GM19468 (cell line): Measurements from ENCODE around the gene EDC3.
A peak's percentile ranks its signal among the peaks of the same experiment; 100 is the strongest.

ENCODE experiments used
- ATAC-seq: cut with Tn5 transposase; IDR thresholded peaks from one replicate; pipeline ENCODE4 v1.9.1; 2021; ENCODE audit warnings: mild to moderate bottlenecking, moderate library complexity, moderate number of reproducible peaks; ENCODE audit not compliant: unreplicated experiment; ENCODE audit errors: extremely low read depth

EDC3 gene

GRCh38 chr15:74627766-74628165 is 68.1 kb downstream of the EDC3 start:
- no peak for ATAC-seq

GRCh38 chr15:74626752-74627692 is 68.8 kb downstream of the EDC3 start:
- ATAC-seq, result peak; percentile 81

GRCh38 chr15:74626336-74626735 is 69.5 kb downstream of the EDC3 start:
- no peak for ATAC-seq

GRCh38 chr15:74625693-74626092 is 70.1 kb downstream of the EDC3 start:
- ATAC-seq, result no peak

DNA sequence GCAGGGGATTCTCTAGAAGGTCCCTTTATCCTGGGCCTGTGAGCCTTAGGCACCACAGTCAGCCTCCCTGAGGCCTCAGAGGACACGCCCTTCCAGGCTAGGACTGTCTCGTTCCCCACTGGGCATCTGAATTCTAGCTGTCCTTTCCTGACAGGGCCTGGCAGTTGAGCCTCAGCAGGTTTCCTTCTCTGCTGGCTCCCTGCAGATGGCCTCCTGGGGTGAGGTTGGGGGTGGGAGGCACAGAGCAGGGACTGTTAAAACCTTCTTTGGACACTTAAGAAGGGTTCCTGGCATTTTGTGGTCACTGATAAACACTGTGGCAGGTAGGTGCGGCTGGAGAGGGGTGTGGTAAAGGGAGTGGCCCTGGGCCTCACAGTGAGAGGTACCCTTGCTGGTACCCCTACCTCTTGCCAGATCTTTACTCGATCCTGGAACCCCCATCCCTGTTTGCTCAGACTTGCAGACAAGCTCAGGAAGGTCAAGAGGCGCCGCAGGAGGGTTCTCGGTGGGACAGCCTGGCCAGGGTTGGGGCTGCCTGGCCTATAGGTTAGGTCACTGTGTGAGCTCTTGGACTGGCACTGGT is 71.7 kb downstream of the EDC3 start:
- ATAC-seq, result no peak

DNA sequence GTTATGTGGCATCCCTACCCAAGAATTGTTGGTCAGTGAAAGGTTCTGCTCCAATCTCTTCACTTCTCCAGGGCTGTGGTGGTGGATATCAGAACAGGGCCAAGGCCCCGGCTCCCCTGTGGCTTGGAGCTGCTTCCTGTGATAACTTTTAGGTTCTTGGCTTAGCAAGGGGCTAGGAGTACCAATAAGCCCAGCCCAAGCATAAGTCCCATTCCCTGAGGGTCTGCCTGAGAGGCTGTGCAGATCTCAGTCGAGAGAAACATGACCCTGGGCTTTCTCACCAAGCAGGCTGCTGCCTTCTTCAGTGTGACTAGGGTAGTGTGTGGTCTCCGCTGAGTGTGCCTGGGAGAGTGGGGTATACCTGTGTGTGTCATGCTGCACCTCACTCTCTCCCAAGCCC is 73.1 kb downstream of the EDC3 start:
- no peak for ATAC-seq

DNA sequence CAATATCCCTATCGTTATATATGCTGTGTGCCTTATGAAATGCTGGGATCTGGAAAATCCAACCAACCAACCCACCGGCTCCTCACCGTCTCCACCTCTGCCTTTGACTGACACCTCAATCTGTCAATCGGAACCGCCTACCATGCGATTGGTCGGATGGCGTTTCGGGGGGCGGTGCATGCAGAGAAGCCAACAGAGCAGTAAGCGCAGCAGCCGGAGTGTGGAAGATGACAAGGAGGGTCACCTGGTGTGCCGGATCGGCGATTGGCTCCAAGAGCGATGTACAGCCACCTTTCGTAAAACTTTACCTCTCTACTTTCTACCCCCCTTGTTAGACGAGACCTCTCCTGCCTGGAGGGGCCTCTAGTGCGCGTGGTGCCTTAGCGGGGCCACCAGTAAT is 73.9 kb downstream of the EDC3 start:
- ATAC-seq, result no peak

- ATAC-seq, result no peak
These were observed 74.3 kb downstream of the EDC3 start for GRCh38 chr15:74621546-74621920.

DNA sequence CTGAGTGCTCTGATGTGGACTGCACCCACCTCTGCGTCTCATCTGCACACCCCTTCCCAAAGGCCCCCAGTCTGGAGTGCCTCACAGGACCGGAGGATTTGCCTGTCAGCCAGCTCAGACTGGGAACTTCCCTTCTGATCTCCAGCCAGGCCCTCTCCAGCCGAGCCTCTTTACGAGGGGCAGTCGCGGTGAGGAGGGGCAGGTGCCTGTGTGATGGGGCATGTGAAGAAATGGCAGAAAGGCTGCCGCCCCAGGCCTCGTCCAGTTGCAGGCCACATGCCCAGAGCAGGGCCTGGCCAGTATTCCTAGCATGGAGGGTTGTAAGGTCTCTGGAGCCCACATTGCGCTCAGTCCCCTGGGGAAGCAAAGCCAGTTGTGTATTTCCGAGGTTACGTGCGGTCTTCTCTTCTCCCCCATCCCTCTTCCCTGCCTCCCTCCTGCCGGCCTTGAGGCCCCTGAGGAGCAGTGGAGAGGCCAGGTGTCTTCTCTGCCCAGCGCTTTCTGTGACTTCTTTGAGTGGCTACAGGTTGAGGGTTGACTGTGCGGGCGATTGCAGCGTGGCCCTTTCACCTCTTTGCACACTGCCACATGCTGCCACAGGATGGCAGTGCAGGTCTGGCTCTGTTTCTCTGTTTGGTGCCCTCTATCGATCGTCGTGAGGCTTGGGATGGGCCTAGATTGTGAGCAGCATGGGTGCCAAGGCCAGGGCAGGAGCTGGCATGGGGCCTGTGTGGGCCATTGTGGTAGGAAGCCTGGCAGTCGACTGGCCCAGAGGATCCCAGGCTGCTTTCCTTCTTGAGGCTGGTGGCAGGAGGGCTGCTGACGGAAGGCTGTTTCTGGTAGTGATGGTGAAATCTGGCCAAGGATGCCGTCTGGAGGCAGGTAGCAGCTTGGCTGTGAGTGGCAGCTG is 74.9 kb downstream of the EDC3 start:
- peak; percentile 53 for ATAC-seq

DNA sequence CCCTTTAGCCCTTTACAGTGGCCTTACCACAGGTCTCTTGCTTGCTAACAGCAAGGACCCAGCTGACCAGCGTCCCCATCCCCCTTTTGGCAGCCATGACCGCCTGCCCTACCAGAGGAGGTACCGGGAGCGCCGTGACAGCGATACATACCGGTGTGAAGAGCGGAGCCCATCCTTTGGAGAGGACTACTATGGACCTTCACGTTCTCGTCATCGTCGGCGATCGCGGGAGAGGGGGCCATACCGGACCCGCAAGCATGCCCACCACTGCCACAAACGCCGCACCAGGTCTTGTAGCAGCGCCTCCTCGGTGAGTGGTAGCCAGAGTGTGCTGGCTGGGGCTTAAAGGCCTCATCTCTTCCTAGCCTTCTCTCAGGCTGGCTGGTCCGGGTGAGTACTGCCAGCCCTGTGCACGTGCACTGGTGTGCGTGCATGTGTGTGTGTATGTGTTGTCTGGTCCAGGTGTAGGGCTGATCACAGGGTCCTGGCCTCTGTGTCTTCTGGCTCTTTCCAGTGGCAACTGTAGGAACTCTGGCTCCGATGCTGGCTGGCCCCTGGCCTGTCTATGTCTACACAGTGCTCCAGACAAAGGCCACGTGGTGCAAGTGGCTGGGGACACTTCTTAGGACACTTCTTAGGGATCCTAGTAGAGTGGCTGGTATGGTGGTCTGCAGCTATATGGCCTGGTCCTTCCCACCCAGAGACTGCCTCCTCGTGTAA is 75.7 kb downstream of the EDC3 start:
- ATAC-seq, result no peak

- ATAC-seq, result no peak
These were observed 76.8 kb downstream of the EDC3 start for GRCh38 chr15:74618841-74619596.

- ATAC-seq, result no peak
These were observed 78.8 kb downstream of the EDC3 start for GRCh38 chr15:74616996-74617395.

DNA sequence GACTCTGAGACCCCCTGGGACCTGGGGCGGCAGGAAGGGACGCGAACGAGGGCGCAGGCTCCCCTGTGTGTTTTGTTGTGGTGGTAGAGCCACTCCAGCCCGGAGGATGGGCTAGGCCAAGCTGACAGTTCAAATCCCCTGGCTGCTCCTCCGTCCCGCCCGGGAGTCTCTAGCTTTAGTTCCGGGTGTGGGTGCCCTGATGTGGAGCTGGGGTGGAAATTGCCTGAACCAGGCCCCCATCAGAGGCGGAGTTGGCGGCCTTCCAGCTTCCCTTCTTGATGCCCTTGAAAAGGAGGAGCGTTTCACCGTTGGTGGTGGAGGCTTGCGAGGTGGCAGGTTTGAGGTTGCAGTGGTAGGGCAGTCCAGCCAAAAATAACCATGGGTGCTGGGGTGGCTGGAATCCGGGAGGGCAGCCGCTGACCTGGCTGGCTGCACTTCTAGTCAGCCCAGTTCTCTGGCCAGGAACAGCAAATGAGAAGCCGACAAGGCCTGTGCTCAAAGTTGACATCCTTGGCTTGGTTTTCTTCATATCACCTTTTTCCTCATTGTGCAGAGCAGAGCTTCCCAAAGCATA is 79.4 kb downstream of the EDC3 start:
- no peak for ATAC-seq

DNA sequence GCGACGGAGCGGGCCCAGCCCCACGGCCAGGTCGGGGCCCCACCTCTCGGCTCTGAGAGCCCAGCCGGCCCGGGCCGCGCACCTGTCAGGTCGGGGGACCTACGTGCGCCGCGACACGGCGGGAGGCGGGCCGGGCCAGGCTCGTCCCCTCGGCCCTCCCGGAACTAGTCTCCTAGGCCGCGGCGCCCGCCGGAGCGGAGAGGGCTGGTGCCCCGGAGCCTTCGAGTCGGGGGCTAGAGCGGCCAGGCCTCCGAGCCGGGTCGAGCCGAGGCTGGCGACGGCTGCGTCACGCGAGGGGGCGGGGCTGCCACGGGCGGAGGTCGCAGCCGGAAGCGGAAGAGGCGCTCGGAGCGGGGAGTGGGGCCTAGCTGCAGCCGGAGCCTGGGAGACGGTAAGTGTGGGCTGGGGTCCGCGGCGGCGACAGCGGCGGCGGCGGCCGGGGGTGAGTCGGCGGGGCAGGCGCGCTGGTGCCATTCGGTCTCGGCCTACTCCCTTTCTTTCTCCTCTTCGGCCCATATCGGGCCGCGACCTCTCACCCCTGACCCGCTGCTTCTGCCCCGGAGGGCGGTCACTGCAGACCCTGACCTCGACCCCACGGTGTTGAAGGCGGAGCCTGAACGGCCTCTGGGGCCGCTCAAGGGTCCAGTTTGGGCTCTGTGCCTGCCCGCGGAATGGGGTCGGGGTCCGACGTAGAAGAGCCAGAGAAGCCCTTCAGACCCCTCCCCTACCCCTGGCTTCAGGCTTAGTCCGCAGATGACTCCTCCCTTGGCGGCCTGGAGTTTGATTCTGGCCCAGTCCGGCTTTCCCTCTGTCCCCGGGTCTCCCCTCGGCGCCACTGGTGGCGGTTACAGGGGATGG is 80.1 kb downstream of the EDC3 start, which contains the start of gene CLK3:
TSS of gene CLK3 (plus strand) at position 329 of the 858 bp plus-strand sequence. CDS start 3,361 bp downstream, outside the sequence.
- peak; percentile 68 for ATAC-seq

- ATAC-seq, result peak; percentile 32
These were observed 80.9 kb downstream of the EDC3 start for GRCh38 chr15:74614744-74615507.

GRCh38 chr15:74613953-74614743 is 81.7 kb downstream of the EDC3 start:
- ATAC-seq, result no peak
